Heart right ventricle (tissue), 16 donors: ENCODE data around the gene ALAD. TPM values are rescaled to one million over a fixed set of nuclear protein-coding genes. Genes with fewer than 3 reads are reported as not detected.
A peak's percentile ranks its signal among the peaks of the same experiment; 100 is the strongest.

Experiments
- ATAC-seq, 8 donors: fragments of 200-7000 bp; cut with Tn5 transposase; one replicate each; pipeline ENCODE4 v1.9.1; 2020; ENCODE audit warnings: mild to moderate bottlenecking in 8 of 8, moderate library complexity in 8 of 8, moderate number of reproducible peaks in 1 of 8
- DNase-seq, 2 donors: peaks; one replicate each; pipeline ENCODE4 v3.0.0-alpha.2; 2020
- H3K27ac ChIP-seq, 10 donors: fragments of 200-600 bp; sonication (generic) in 2 of 10; one replicate each; pipeline versions ENCODE4 v1.5.0 to v1.8.0; 2020 to 2022; ENCODE audit warnings: mild to moderate bottlenecking in 3 of 10
- H3K27me3 ChIP-seq, 7 donors: fragments of 200-600 bp; one replicate each; pipeline ENCODE4 v1.8.0; 2021 to 2022; ENCODE audit warnings: mild to moderate bottlenecking in 2 of 7
- H3K36me3 ChIP-seq, 9 donors: fragments of 200-600 bp; sonication (generic) in 1 of 9; one replicate each; pipeline versions ENCODE4 v1.5.0 to v1.8.0; 2020 to 2022; ENCODE audit warnings: mild to moderate bottlenecking in 2 of 9
- H3K4me1 ChIP-seq, 9 donors: fragments of 200-600 bp; sonication (generic) in 1 of 9; one replicate each; pipeline versions ENCODE4 v1.5.0 to v1.8.0; 2020 to 2022; ENCODE audit warnings: mild to moderate bottlenecking in 4 of 9
- H3K4me3 ChIP-seq, 10 donors: fragments of 200-600 bp; sonication (generic) in 2 of 10; one replicate each; pipeline versions ENCODE4 v1.5.0 to v1.8.0; 2020 to 2022; ENCODE audit warnings: mild to moderate bottlenecking in 7 of 10, moderate library complexity in 2 of 10
- H3K9me3 ChIP-seq, 11 donors: fragments of 200-600 bp in 10 of 11; sonication (generic) in 2 of 11; one replicate each; pipeline versions ENCODE4 v1.5.0 to v1.8.0; 2013 to 2022; ENCODE audit warnings: mild to moderate bottlenecking in 2 of 11, control low read depth in 1 of 11, moderate library complexity in 1 of 11
- WGBS, 2 donors: extraction: QIAGEN DNeasy Blood & Tissue Kit; methylation state at CpG; one replicate each; pipeline ENCODE4 v1.1.7; 2013; ENCODE audit warnings: inconsistent platforms in 1 of 2; 5-methylcytosine and 5-hydroxymethylcytosine counted together
- intact Hi-C, 10 donors: fragments of 100-400 bp; cut with DNase I; formaldehyde crosslinking; loops; one replicate each; pipeline versions ENCODE4 v1.11.1 to v1.14.2; 2022
- polyA plus RNA-seq, 2 donors: library from polyadenylated mRNA; stranded (reverse); fragments of 200-250 nt; gene quantifications; one replicate each; pipeline ENCODE4 v1.2.3, GENCODE V29; 2013
- total RNA-seq, 10 donors: library from RNA; stranded (reverse); fragmentation: NEBNext Ultra II Directional in 3 of 10; extraction: Animal tissue kit (Norgen Biotek cat#: 25700) in 3 of 10; gene quantifications; one replicate each; pipeline versions ENCODE4 v1.2.1 to v1.2.4, GENCODE V29; 2021 to 2023
- TF ChIP-seq, protein P1 (sequence below), 9 donors: fragments of 200-600 bp; sonication (generic) in 2 of 9; IDR thresholded peaks; one replicate each; pipeline versions ENCODE4 v1.5.0 to v1.8.0; 2021 to 2022; ENCODE audit warnings: antibody characterized with exemption in 9 of 9, mild to moderate bottlenecking in 5 of 9, moderate library complexity in 1 of 9
- donor health status: Arrhythmogenic right ventricular cardiomyopathy.
- donor health status: ischemic (EF 13 %, LVEDD 7.1; RV severe dilation, severe dysfunction).
- donor health status: healthy with polysubstance abuse.
- donor health status: DM: no; HTN: yes; CAD: no.
- donor health status: DM: no; HTN: no; CAD: no.
- donor health status: ischemic (EF 25% LVEDD 6.9; RV normal size, moderate dysfunction).
- donor health status: ischemic (EF 25% LVEDD 5.7; RV mildly dilated, moderate dysfunction).
- donor health status: healthy.
- donor health status: DM: yes; HTN: yes; CAD: no.
- donor health status: Ischemic cardiomyopathy.
- donor health status: ischemic (EF 35%, LVEDD 5.7; RV mildly dilated, moderate dysfunction).
- donor health status: nonischemic (EF 11% LVEDD 7.7; RV severe dilation, severe dysfunction).
- donor health status: DM: yes; HTN: yes; CAD: no.
- donor health status: PGD.
- donor health status: ischemic (EF 29% LVEDD 5.4; RV normal size, mild dysfunction).
- donor health status: nonischemic (EF 23%, LVEDD 6.1; RV moderate dilation, normal function).

ALAD gene
- total and polyA plus RNA-seq, 12 donors = 48.4 to 239 (median 93.2) TPM

DNA sequence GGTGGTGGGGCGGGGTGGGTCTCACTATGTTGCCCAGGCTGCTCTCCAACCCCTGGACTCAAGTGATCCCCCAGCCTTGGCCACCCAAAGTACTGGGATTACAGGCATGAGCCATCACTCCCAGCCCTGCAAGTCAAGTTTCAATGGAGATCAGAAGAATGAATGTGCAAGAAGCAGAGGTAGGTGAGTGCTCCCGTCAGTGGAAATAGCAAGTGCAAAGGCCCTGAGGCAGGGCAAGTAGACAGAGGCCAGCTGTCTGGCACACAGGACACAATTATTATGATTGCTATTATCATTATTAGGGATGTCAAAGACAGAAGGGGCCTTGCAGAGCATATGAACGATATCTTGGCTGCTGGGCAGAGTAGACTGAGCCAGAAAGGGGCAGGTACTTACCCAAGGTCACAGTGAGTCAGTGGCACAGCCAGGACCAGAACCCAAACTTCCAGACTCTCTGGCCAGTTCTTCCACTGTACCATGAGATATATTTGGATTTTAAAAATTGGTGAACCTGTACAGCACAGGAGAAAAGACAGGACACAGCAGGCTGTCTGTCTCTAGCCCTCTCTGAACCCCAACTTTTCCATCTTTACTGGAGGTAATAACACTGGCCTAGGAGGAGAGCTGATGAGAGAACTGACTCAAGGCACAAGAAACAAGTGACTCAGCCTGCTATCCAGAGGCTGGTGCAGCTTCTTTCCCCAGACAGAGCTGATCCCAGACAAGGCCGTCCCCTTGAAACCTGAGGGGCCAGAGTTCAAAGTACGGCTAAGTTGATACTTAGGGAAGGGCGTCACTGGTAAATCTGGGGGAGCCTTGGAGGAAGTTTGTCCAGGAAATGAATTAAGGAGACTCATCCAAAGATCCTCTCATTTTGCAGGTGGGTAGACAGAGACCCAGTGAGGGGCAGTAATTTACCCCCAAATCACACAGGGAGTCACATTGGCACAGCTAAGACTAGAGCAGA lies 25.7 kb downstream of the ALAD start:
- Histone ChIP-seq H3K27ac (peak overlapping the region in 1 of 10 donors; percentile 5), H3K4me1 (peaks cover 0 to 17% (median 11%) of the 10 kb centered on the region in 9 donors), H3K27me3 (no peaks in the 10 kb centered on the region), H3K4me3 (peak overlapping the region in 7 of 10 donors; percentile 66 to 98 (median 86)), H3K36me3 (peaks cover 0 to 27% (median 16%) of the 10 kb centered on the region in 9 donors), H3K9me3 (no peaks in the 10 kb centered on the region)
- WGBS, 2 donors = 81 to 86% methylated on average over 6 of the region's 6 CpGs
- TF ChIP-seq, protein P1, sequence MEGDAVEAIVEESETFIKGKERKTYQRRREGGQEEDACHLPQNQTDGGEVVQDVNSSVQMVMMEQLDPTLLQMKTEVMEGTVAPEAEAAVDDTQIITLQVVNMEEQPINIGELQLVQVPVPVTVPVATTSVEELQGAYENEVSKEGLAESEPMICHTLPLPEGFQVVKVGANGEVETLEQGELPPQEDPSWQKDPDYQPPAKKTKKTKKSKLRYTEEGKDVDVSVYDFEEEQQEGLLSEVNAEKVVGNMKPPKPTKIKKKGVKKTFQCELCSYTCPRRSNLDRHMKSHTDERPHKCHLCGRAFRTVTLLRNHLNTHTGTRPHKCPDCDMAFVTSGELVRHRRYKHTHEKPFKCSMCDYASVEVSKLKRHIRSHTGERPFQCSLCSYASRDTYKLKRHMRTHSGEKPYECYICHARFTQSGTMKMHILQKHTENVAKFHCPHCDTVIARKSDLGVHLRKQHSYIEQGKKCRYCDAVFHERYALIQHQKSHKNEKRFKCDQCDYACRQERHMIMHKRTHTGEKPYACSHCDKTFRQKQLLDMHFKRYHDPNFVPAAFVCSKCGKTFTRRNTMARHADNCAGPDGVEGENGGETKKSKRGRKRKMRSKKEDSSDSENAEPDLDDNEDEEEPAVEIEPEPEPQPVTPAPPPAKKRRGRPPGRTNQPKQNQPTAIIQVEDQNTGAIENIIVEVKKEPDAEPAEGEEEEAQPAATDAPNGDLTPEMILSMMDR (IDR thresholded peaks at IDR 0.05) = no peak
- intact Hi-C loops = loop anchor here in 1 of 10 donors (5.0 kb wide), 1 partner anchor 33 kb away; the partner anchor contains the start of gene WDR31
- DNase-seq (no peak), ATAC-seq (no peak)

DNA sequence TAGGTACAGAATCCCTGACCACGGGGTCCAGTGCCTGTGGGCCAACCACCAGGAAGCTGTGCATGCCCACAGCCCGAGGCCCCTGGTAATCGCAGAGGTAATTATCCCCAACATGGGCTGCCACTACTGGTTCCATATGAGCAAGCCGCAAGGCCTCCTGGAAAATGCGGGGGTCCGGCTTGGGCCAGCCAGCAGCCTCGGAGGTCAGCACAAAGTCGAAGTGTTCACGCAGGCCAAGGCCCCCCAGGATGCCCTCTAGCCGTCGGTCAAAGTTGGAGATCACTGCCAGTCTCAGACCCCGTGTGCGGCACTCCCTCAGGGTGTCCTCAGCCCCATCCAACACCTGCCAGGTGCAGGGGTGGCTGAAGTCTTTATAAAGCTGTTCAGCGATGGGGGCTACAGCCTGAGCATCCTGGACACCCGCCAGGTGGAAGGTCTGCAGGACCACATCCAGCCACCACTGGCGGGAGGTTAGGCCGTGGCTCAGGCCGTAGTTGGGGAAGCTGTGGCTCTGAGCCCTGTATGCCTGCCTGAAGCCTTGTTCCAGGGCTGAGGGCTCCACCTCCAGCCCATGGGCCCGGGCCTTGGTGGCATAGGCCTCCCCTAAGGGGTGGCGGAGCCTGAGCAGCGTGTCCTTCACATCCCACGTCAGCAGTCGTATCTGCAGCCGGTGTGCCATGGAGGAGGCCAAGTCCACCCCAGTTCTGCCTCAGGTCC lies 27.2 kb downstream of the ALAD start:
- ATAC-seq (no peak), DNase-seq (no peak)
- H3K9me3 ChIP-seq = no peaks in the 10 kb centered on the region
- peaks cover 0 to 22% (median 11%) of the 10 kb centered on the region in 9 donors for H3K4me1 ChIP-seq
- H3K27me3 ChIP-seq = no peaks in the 10 kb centered on the region
- intact Hi-C loops = no loop called here
- no peak overlapping the region for H3K4me3 ChIP-seq
- H3K36me3 ChIP-seq = peaks cover 0 to 27% (median 16%) of the 10 kb centered on the region in 9 donors
- no peak overlapping the region for H3K27ac ChIP-seq
- TF ChIP-seq, protein P1 (IDR thresholded peaks at IDR 0.05) = no peak
- 88 to 90% methylated on average over 24 of the region's 24 CpGs for WGBS, 2 donors

DNA sequence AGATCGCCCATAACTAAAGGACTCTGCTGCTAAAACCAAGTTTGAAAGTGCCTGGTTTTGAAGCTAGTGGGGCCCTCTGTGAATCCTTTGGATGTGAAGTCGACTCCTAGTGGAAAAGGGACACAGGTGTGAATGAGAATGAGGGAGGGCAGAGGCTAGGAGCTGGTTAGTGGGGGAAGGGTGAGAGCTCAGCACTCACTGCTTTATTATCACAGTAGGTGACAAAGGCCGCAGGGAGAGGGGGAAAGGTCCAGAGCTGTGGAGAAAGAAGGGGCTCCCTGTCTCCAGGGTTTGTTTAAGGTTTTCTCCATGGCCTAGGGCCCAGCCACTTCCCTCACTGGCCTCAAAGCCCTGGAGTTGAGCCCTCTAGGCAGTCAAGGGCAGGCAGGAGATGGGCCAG lies 27.8 kb downstream of the ALAD start:
- Histone ChIP-seq H3K4me1 (peaks cover 0 to 22% (median 11%) of the 10 kb centered on the region in 9 donors), H3K9me3 (no peaks in the 10 kb centered on the region), H3K4me3 (no peak overlapping the region), H3K36me3 (peaks cover 0 to 27% (median 16%) of the 10 kb centered on the region in 9 donors), H3K27me3 (no peaks in the 10 kb centered on the region), H3K27ac (no peak overlapping the region)
- WGBS, 2 donors = 70 to 71% methylated on average over 3 of the region's 3 CpGs
- DNase-seq (no peak), ATAC-seq (no peak)
- intact Hi-C loops = no loop called here
- TF ChIP-seq, protein P1 (IDR thresholded peaks at IDR 0.05) = no peak

DNA sequence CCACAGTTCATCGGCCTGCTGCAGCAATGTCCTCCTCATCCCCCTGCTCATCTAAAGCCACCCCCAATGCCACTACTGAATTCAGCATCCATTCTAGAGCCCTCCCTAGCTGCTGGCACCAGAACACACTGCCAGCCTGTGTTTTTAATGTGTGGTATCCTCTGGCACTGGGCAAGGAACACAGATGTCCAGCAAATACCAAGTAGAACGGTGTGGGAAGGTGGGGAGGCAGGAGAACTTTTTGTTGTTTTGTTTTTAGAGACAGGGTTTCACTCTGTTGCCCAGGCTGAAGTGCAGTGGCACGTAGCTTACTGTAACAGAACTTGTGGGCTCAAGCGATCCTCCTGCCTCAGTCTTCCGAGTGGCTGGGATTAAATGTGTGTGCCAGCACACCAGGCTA lies 29.0 kb downstream of the ALAD start:
- intact Hi-C loops = no loop called here
- no peak overlapping the region for H3K27ac ChIP-seq
- H3K36me3 ChIP-seq = peaks cover 0 to 27% (median 16%) of the 10 kb centered on the region in 9 donors
- ATAC-seq = no peak
- H3K9me3 ChIP-seq = no peaks in the 10 kb centered on the region
- peaks cover 0 to 20% (median 11%) of the 10 kb centered on the region in 9 donors for H3K4me1 ChIP-seq
- no peak overlapping the region for H3K4me3 ChIP-seq
- TF ChIP-seq, protein P1 (IDR thresholded peaks at IDR 0.05) = no peak
- no peaks in the 10 kb centered on the region for H3K27me3 ChIP-seq
- WGBS, 2 donors = 81 to 84% methylated on average over 5 of the region's 5 CpGs
- no peak for DNase-seq
